ENCODE measurements around the gene IPO5.

IPO5 gene

DNA sequence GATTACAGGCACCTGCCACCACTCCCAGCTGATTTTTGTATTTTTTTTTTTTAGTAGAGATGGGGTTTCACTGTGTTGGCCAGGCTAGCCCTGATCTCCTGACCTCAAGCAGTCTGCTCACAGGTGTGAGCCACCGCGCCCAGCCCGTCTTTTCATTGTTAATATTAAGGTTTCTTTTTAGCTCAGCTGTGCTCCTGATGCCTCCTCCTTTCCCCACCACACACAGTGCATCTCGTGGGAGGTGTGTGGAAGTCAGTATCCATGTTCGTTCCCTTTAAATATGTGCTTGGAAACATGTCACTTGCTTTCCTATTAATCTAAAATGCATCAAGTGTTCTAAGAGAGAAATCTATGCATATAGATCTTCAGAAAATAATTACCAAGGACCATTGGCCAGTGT lies 53.5 kb downstream of the IPO5 start:
- TF ChIP-seq, protein P1, sequence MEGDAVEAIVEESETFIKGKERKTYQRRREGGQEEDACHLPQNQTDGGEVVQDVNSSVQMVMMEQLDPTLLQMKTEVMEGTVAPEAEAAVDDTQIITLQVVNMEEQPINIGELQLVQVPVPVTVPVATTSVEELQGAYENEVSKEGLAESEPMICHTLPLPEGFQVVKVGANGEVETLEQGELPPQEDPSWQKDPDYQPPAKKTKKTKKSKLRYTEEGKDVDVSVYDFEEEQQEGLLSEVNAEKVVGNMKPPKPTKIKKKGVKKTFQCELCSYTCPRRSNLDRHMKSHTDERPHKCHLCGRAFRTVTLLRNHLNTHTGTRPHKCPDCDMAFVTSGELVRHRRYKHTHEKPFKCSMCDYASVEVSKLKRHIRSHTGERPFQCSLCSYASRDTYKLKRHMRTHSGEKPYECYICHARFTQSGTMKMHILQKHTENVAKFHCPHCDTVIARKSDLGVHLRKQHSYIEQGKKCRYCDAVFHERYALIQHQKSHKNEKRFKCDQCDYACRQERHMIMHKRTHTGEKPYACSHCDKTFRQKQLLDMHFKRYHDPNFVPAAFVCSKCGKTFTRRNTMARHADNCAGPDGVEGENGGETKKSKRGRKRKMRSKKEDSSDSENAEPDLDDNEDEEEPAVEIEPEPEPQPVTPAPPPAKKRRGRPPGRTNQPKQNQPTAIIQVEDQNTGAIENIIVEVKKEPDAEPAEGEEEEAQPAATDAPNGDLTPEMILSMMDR (IDR thresholded peaks at IDR 0.05; ENCODE audit: borderline replicate concordance, insufficient read depth, low read depth, low read length): no peak
- no peak overlapping the region for H3K4me3 ChIP-seq (ENCODE audit: low read depth, low read length)

DNA sequence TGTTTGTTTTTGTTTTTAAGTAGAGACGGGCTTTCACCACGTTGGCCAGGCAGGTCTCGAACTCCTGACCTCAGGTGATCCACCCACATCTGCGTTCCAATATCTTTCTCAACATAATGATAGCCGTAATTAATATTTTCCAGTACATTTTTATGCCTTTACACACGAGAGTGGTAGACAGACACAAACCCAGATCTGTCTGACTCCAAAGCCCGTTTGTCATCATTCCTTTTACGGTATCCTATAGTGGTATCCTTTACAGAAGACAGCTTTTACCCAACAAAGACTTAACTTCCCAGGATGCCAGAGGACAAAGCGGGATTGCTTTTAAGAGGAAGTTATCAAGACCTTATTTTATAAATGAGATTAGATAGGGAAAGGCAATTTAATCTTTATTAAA lies 59.8 kb downstream of the IPO5 start:
- no peak overlapping the region for H3K4me3 ChIP-seq (ENCODE audit: low read depth, low read length)
- TF ChIP-seq, protein P1 (IDR thresholded peaks at IDR 0.05; ENCODE audit: borderline replicate concordance, insufficient read depth, low read depth, low read length): no peak

DNA sequence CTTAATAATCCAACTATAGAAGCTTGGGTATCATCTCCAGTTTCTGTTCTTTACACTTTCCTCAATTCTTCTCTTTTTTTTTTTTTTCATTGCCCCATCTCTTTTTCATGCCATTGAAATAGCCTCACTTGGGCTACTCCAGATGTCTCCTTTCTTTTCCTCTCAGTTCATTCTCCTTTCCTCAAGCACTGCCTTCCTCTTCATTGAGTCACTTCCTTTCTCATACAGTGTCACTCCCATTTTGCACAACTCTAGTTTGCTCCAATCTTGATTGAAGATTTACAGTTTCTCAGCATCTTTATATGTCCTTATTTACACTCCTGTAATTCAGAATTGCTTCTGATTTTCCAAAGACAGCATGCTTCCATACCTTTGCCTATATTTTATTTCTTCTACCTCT lies 61.3 kb downstream of the IPO5 start:
- TF ChIP-seq, protein P1 (IDR thresholded peaks at IDR 0.05; ENCODE audit: borderline replicate concordance, insufficient read depth, low read depth, low read length): no peak
- no peak overlapping the region for H3K4me3 ChIP-seq (ENCODE audit: low read depth, low read length)

DNA sequence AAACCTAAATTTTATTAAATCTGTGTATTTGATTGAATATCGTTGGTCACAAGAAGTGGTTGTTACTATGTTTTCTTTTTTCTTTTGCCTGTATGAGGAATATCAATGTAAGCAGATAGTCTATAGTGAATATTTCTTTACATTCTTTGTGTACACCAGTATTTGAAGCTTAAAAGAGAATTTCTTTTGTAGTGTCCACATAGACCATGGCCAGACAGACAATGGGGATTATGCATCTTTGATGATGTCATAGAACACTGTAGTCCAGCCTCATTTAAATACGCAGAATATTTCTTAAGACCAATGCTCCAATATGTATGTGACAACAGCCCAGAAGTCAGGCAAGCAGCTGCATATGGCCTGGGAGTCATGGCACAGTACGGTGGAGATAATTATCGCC lies 64.8 kb downstream of the IPO5 start:
- H3K4me3 ChIP-seq (ENCODE audit: low read depth, low read length): no peak overlapping the region
- TF ChIP-seq, protein P1 (IDR thresholded peaks at IDR 0.05; ENCODE audit: borderline replicate concordance, insufficient read depth, low read depth, low read length): no peak

DNA sequence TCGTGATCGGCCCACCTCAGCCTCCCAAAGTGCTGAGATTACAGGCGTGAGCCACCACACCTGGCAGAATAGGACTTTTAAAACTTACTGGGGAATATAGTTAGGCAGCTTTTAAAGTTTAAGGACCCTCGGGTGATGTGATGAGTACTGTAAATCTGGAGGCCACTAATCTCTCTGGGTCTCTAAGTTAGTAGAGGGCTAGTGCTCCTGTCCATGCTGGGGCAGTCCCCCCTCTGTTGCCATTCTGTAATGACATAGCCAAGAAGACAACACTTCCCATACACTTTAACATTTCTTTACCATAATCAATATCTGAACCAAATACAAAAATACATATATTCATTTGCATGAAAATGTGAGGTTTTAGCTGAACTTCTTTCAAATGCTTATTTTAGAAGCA lies 65.7 kb downstream of the IPO5 start:
- no peak overlapping the region for H3K4me3 ChIP-seq (ENCODE audit: low read depth, low read length)
- TF ChIP-seq, protein P1 (IDR thresholded peaks at IDR 0.05; ENCODE audit: borderline replicate concordance, insufficient read depth, low read depth, low read length): no peak

DNA sequence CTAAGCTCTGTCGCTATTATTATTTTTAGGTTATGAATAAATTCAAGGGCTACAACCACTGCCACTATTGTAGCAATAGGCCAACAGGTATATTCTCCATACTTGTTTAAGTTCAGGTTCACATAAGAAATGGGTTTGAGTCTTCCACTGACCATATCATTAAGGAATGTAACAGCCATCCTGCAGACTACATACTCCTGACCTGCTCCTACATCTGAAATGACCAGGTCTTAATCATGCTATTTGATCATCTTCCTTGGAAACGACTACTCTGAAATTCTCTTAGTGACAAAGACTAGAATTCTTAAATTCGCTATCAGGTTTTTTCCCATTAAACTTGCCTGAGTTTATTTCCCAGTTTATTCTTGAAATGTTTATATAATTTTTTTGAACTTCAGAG lies 66.8 kb downstream of the IPO5 start:
- TF ChIP-seq, protein P1 (IDR thresholded peaks at IDR 0.05; ENCODE audit: borderline replicate concordance, insufficient read depth, low read depth, low read length): no peak

DNA sequence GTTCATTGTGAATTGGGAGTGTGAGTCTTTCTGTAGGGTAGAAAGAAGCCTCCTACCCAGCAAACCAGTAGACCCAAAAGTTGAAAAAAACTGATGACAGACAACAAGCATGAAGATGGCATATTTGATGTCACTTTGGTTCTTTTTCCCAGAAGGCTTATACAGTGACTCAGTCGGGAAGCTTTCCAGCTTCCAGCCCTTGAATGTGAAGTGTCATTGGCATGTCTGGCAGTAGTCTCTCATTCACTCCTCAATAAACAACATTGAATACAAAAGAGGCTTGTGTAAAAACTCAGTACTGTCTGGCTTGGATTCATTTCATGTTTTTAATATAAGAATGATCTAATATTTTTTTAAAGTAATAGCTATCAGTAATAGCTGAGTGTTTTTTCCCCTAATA lies 68.7 kb downstream of the IPO5 start:
- TF ChIP-seq, protein P1 (IDR thresholded peaks at IDR 0.05; ENCODE audit: borderline replicate concordance, insufficient read depth, low read depth, low read length): no peak

More for the DNA sequence above, 66.8 kb downstream of the IPO5 start:
- no peak overlapping the region for H3K4me3 ChIP-seq (ENCODE audit: low read depth, low read length)

More for the DNA sequence above, 68.7 kb downstream of the IPO5 start:
- H3K4me3 ChIP-seq (ENCODE audit: low read depth, low read length): no peak overlapping the region

All from GM12875 (cell line).